CD4-positive, alpha-beta T cell treated with Interleukin-6 at 100 ng/mL for 8 hours (primary cell): ENCODE results near the gene DDX6.
"Not testable (repeated sequence)": the region's sequence is repeated elsewhere in the genome, so short reads cannot be mapped to it uniquely, and the experiment has no call there.

Source experiments
- DNase-seq: peaks from one replicate; pipeline ENCODE4 v3.0.0-alpha.2; 2020; ENCODE audit warnings: mixed read lengths, low spot score

DDX6 gene, protein sequence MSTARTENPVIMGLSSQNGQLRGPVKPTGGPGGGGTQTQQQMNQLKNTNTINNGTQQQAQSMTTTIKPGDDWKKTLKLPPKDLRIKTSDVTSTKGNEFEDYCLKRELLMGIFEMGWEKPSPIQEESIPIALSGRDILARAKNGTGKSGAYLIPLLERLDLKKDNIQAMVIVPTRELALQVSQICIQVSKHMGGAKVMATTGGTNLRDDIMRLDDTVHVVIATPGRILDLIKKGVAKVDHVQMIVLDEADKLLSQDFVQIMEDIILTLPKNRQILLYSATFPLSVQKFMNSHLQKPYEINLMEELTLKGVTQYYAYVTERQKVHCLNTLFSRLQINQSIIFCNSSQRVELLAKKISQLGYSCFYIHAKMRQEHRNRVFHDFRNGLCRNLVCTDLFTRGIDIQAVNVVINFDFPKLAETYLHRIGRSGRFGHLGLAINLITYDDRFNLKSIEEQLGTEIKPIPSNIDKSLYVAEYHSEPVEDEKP

DNA sequence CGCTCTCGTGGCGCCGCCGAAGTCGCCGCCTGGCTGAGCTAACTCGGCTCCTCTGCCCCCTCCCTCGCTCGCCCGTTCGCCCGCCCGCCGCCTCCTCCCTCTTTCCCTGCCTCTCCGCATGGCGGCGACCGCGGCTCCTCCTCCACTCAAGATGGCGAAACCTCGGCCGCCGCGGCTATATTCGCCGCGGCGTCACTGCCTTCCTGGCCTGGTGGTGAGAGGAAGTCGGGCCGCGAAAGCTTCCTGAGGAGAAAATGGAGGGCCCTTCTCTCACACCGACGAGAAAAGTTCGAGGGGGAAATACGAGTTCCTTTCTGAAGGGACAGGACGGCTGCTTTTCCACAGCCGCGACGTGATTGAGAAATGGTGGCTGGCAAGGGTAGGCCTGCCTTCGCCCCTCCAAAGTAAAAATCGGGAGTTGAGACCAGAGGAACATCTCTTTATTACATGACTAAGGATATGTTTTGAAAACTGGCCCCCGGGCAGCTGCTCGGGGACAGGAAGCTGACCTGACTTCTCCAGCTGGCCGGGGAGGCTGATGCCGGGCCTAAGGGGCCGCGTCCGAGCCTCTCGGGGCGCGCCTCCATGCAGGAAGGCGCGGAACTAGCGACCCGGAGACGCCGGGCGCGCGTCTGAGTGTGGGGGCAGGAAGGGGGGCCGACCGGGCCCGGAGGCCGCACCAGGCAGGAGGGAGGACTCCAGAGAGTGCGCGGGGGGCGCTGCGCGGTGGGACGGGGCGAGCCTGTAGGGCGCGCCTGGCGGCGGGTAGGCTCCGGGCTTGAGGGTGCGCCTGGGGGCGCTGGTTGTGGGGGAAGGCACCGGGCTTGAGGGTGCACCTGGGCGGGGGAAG lies at the start of gene DDX6:
DDX6 (minus strand) TSS at position 54 of the 850 bp plus-strand sequence. CDS start 4,913 bp downstream, outside the sequence.
- DNase-seq = peak; percentile 87

DNA sequence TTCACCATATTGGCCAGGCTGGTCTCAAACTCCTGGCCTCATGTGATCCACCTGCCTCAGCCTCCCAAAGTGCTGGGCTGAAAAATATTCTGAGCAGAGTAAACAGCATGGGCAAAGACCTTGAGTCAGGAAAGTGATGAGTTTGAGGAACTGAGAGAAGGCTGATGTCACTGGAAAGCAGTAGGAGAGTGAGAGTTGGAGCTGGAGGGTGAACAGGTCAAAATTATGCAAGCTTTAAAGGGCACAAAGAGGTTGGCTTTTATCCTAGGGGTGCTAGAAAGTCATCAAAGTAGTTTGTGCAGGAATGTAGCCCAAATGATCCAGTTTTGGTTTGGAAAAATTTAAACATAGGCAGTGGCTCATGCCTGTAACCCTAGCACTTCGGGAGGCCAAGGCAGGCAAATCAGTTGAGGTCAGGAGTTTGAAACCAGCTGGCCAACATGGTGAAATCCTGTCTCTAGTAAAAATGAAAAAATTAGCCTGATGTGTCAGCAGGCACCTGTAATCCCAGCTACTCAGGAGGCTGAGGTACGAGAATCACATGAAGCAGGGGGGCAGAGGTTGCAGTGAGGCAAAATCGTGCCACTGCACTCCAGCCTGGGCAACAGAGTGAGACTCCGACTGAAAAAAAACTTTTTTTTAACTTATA lies 48.1 kb upstream of the DDX6 start:
- no peak for DNase-seq

DNA sequence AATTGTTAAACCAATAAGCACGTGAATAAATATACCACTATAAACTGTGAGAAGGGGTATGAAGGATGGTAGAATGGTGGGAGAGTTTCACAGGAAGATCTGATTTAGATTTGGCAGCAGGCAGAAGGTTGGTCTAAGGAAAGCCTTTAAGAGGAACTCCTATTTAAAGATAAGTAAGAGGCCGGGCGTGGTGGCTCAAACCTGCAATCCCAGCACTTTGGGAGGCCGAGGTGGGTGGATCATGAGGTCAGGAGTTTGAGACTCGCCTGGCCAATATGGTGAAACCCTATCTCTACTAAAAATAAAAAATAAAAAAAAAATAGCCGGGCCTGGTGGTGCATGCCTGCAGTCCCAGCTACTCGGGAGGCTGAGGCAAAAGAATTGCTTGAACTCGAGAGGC lies 46.9 kb upstream of the DDX6 start:
- no peak for DNase-seq

DNA sequence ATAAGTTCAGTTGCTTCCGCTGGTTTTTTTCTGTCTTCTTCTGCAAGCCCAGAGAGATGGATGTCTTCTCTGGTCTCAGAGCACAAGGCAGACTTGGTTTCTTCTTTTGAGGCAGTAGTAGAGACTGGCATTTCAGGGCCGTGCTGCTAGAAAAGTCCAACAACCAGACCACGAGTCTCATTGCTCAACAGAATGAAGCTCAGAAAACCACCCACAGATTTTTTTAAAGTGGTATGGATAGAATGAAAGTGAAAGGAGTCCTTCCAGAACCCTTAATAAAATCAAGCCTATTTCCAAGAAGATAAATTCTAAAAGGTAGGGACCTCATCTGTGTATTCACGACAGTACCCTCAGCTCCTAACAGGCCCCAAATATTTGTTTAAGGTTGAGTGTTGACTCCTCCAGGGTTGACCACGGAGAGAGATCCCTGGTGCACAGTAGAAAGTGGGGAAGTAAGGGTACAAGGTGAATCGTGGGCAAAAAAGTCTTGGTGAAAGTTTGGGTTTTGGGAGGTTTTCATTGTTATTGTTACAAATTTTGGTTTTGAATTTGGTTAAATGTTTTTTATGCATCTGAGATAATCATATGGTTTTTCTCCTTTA lies 43.6 kb upstream of the DDX6 start:
- DNase-seq = no peak

DNA sequence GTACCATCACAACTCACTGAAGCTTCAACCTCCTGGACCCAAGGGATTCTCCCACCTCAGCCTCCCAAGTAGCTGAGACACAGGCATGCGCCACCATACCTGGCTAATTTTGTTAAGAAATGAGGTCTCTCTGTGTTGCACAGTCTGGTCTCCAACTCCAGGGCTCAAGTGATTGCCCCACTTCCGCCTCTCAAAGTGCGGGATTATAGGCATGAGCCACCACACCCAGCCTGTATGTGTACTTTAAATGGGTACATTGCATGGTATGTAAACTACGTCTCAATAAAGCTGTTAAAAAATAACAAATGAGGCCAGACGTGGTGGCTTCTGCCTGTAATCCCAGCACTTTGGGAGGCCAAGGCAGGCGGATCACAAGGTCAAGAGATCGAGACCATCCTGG lies 36.2 kb upstream of the DDX6 start:
- no peak for DNase-seq

DNA sequence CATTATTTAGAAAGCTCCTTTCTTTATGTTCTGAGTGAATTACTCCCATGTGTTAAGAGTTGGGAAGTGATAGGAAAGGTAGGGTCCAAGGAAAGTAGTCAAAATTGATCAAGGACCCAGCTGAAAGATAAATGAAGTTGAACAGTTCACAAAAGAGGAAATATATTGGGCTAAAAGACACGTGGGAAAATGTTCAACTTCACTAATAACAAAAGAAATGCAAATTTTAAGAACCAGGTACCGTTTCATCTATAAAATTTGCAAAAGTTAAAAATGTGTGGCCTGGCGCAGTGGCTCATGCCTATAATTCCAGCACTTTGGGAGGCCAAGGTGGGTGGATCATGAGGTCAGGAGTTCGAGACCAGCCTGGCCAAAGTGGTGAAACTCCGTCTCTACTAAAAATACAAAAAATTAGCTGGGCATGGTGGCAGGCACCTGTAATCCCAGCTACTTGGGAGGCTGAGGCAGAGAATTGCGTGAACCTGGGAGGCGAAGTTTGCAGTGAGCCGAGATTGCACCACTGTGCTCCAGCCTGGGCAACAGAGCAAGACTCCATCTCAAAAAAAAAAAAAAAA lies 32.1 kb upstream of the DDX6 start:
- DNase-seq = not testable (repeated sequence)

DNA sequence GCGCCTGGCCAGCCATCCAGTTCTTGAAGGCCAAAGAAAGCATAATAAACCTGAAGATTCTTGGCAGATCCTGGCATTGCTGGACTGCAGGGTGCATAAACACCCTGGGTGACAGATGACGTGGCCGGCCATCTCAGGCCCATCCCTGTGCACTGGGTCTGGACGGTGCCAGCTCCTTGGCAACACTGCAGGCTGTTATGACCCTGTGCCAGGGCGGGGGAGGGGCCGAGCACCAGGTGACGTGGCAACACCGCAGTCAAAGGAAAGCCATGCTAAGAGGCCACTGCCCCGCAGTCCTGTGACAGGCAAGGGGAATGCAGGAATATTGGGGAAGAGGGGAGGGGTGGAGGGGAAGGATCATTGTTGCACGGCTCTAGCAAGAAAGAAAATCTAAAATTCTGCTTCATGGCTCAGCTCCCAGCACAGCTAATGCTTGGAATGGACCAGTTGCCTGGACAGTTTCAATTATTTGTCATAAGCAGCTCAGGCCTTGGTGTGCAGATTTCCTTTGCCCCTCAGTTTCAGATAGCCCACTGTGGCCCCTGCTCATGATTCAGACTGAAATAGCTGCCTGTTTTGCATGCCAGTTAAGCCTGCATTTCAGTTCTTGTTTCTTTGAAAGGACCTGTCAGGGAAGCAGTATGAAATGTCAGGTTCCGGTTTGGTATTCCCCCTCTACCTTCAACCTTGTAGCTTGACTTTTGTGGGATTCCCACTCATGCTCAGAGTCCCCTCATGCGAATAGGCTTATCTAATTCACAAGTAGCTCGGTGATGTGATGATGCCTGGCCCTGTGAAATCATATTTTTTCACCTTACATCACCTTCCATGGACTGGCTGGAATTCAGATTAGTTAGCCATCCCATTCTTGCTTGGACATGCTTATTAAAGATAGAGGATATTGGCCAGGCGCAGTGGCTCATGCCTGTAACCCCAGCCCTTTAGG lies 29.7 kb upstream of the DDX6 start:
- DNase-seq = no peak

DNA sequence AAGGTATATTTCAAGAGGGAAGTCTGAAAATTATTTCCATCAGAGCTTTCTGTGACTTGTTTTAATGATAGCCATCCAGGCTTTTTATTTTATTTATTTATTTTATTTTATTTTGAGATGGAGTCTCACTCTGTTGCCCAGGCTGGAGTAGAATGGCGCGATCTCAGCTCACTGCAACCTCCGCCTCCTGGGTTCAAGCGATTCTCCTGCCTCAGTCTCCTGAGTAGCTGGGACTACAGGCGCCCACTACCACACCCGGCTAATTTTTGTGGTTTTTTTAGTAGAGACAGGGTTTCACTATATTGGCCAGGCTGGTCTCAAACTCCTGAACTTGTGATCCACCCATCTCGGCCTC lies 29.0 kb upstream of the DDX6 start:
- not testable (repeated sequence) for DNase-seq

DNA sequence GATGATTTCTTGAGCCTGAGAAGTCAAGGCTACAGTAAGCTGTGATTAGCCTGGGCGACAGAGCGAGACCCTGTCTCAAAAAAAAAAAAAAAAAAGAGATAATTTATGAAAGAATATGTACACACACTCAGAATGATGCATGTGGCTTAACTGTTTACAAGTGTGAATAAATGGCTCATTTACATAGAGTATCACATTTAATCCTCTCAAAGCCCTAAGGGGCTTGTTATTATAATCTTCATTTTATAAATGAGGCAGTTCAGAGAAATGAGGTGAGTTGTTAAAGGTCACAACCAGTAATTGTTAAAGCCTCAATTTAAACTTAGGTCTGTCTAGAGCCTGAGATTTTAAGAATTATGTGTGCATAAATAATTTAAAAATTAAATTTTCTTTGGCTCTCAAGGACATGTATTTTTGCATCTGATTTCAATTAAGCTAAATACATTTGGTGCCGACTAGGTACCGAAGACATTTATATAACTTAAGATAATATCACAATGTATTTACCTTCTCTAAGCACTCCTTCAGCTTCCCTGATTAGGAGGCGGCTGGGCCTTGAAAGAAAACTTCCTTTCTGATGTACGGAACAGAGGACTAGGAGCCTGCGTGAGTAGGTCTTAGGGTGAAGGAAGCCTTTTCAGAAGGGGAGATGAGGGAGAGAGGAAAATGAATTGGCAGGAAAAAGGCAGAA lies 28.5 kb upstream of the DDX6 start:
- DNase-seq = no peak

DNA sequence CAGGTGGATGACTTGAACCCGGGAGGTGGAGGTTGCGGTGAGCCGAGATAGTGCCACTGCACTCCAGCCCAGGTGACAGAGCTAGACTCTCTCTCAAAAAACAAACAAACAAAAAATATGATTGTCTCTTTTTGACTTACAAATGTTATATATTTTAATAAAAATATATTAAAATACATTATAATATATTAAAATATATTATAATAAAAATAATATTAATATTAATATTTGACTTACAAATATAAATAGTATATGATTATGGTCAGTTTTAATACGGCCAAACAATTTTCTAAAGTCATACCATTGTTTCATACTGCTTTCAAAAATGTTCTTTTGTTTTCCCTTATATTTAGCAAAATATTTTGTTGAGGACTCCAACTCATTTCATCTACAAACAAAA lies 27.2 kb upstream of the DDX6 start:
- DNase-seq = no peak

DNA sequence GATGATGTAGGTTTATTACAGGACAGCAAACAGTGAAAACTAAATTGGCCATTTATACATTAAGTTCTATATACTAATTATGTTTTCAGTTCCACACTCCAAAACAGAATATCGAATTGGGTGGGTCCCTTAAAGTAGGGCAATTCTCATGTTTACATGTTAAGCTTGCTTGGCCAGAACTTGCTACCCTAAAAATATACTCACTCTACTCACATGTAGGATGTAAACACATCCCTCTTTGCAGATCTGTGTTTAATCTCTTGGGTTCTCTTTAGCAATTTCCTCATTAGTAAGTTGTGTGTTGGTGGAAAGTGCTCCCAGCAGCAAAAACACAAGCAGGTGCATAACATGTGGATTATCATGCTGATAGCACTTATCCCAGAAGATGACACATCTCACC lies 22.6 kb upstream of the DDX6 start:
- DNase-seq = no peak

DNA sequence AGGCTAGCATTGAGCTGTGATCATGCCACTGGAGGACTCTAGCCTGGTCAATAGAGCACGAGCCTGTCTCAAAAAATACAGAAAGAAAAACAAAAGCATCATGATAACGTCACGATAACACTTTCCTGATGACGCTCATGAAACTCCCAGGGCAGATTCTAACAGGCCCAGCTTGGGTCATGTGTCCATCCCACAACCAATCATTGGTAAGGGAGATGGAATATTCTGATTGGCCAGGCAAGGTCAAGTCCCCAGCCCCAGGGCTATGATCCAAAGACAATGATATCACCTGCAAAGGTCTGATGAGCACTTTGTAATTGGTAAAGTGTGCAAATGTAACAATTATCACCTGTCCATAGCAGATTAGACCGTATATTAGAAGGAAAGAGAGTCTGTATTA lies 21.5 kb upstream of the DDX6 start:
- DNase-seq = no peak

DNA sequence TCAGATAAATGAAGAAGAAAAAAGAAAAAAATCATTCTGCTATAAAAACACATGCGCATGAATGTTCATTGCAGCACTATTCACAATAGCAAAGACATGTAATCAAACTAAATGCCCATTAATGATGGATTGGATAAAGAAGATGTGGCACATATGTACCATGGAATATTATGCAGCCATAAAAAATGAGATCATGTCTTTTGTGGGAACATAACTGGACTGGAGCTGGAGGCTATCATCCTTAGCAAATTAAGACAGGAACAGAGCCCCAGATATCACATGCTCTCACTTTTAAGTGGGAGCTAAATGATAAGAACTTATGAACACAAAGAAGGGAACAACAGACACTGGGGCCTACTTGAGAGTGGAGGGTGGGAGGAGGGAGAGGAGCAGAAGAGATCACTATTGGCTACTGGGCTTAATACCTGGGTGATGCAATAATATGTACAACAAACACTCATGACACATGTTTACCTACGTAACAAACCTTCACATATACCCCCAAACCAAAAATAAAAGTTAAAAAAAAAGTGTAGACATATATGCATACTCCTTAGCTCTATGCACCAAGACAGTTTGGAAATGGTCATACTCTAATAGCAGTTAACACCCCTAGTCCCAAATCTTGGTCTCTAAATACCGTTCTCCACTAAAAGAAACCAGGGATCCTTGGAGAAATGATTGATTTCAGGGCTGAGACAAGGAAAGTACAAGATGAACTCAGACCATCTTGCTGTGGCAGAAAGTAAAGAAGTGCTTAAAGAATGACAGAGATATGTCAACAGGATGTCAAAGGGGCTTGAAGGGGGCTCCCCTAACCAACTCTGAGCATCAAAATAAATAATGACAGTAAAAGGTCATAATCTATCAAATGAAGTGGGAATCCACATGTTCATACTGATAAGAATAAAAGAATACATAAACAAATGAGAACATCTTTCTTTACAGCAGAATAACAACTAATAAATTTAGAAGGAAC lies 17.1 kb upstream of the DDX6 start:
- no peak for DNase-seq

DNA sequence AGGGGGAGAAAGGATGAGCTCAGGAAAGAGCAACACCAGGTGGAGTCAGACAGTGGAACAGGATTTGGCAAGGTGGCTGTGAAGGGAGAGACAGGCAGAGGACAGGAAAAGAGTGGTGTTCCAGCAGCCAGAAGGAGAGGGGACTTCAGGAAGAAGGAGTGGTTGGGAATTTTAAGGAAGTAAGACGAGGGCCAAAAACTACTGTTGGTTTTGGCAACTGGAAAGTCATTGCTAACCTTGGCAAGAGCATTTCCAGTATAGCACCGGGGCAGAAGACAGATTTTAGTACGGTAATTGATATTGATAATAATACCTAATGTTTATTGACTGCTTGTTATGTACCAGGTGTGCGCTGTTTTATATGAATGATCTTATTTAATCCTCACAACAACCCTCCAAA lies 15.4 kb upstream of the DDX6 start:
- DNase-seq = no peak

DNA sequence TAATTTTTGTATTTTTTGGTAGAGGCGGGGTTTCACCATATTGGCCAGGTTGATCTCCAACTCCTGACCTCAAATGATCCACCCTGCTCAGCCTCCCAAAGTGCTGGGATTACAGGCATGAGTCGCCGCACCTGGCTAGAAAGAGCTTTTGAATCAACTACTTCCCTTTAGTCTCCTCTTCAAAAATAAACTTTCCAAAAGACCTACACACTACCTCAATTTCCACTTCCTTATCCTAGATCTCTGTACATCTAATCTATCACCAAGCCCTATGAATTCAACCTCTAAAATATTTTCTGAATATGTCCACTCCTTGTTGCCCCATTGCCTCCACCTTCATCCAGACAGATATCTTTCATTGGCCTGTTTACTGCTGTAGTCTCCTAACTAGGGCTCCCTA lies 13.1 kb upstream of the DDX6 start:
- DNase-seq = no peak

DNA sequence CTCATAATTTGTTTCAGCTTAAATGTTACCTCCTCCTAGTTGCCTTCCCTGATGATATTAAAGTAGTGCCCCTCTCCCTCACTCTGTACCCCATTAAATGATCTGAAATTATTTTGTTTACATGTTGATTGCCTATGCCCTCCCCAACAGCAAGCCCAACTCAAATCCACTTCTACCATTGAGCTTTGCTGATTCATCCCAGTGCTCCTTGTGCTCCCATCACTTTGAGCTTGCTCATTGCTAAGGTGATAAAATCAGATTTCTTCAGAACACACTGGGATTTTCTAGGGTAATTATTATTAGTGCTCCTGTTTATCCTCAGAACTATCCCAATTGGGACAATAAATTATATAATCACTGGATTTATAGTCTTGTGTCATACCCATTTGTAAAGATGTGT lies 8.4 kb upstream of the DDX6 start:
- DNase-seq = no peak

DNA sequence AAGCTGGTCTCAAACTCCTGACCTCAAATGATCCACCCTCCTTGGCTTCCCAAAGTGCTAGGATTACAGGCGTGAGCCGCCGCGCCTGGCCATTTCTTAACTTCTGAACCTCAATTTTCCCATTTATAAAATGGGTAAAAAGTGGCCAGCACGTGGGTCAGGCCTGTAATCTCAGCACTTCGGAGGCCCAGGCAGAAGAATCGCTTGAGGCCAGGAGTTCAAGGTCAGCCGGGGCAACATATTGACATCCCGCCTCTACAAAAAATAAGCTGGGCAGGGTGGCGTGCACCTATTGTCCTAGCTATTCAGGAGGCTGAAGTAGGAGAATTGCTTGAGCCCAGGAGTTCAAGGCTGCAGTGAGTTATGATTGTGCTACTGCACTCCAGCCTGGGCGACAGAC lies 6.5 kb upstream of the DDX6 start:
- DNase-seq = no peak

DNA sequence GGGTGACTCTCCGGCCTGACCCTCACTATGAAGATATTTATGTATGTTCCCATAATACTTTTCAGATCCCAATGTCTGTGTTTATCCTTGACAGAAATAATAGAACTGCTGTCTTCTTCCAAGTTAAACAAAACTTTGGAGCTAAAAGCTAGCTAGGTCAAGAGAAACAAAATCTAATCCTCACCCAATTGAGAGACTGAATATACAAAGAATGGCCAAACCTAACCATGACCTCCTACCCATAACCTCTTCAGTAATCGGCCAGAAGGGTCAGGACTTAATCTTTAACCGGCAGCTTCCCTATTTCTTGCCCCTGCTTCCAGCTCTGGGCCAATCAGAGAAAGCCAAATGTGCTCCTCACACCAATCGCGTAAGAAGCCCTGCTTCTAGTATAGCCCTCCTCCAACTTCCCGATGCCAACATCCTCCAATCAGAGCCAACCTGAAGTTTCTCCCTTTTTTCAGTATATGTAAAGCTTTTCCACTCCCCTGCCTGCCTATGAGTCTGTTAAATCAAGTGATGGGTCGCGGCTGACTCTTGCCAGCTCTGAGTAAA lies 1.7 kb upstream of the DDX6 start:
- peak; percentile 81 for DNase-seq
